Measurements from ENCODE around the gene CROT.
"Not testable (repeated sequence)": the region's sequence is repeated elsewhere in the genome, so short reads cannot be mapped to it uniquely, and the experiment has no call there.

CROT gene

GRCh38 chr7:87345166-87345927 is at the start of gene CROT:
Gene CROT (plus strand): TSS chr7:87345664. CDS start chr7:87349069, 3,405 bp downstream.
- peak; percentile 88 for DNase-seq

- DNase-seq: no peak
Observed at GRCh38 chr7:87300756-87301155, 44.7 kb upstream of the CROT start.

GRCh38 chr7:87310790-87311419 is 34.6 kb upstream of the CROT start:
- no peak for DNase-seq

- DNase-seq: peak; percentile 35
Observed at GRCh38 chr7:87312215-87312865, 33.1 kb upstream of the CROT start.

- DNase-seq: no peak
Observed at GRCh38 chr7:87316097-87316700, 29.3 kb upstream of the CROT start.

GRCh38 chr7:87316846-87317552 is 28.5 kb upstream of the CROT start:
- peak; percentile 32 for DNase-seq

GRCh38 chr7:87317691-87318245 is 27.7 kb upstream of the CROT start:
- DNase-seq: no peak

GRCh38 chr7:87318741-87319140 is 26.7 kb upstream of the CROT start:
- DNase-seq: no peak

- DNase-seq: not testable (repeated sequence)
Observed at GRCh38 chr7:87319154-87319581, 26.3 kb upstream of the CROT start.

- DNase-seq: no peak
Observed at GRCh38 chr7:87322912-87323311, 22.6 kb upstream of the CROT start.

- DNase-seq: no peak
Observed at GRCh38 chr7:87325576-87326370, 19.7 kb upstream of the CROT start.

- no peak for DNase-seq
Observed at GRCh38 chr7:87328281-87328680, 17.2 kb upstream of the CROT start.

GRCh38 chr7:87330316-87330715 is 15.1 kb upstream of the CROT start:
- DNase-seq: no peak

GRCh38 chr7:87330942-87331341 is 14.5 kb upstream of the CROT start:
- peak; percentile 27 for DNase-seq

- DNase-seq: no peak
Observed at GRCh38 chr7:87331687-87332252, 13.7 kb upstream of the CROT start.

- no peak for DNase-seq
Observed at GRCh38 chr7:87332321-87332720, 13.1 kb upstream of the CROT start.

- DNase-seq: no peak
Observed at GRCh38 chr7:87336136-87336535, 9.3 kb upstream of the CROT start.

- no peak for DNase-seq
Observed at GRCh38 chr7:87337331-87337730, 8.1 kb upstream of the CROT start.

GRCh38 chr7:87339373-87339897 is 6.0 kb upstream of the CROT start:
- no peak for DNase-seq

GRCh38 chr7:87341441-87341840 is 4.0 kb upstream of the CROT start:
- DNase-seq: no peak

- no peak for DNase-seq
Observed at GRCh38 chr7:87342231-87342630, 3.2 kb upstream of the CROT start.
